GM23338 (cell line): Measurements from ENCODE around the gene ADAMTSL5. TPM values are rescaled to one million over a fixed set of nuclear protein-coding genes. Genes with fewer than 3 reads are reported as not detected.

Experiments used
- ATAC-seq: fragments of 200-7000 bp; cut with Tn5 transposase; 3 replicates; pipeline ENCODE4 v1.9.1; 2020
- DNase-seq: peaks from one replicate; pipeline ENCODE4 v3.0.0-alpha.2; 2015; ENCODE audit warnings: low spot score
- H2AFZ ChIP-seq: fragments of 200-600 bp; sonication (generic); 2 replicates; pipeline ENCODE4 v1.8.0; 2016; ENCODE audit warnings: antibody characterized with exemption, mild to moderate bottlenecking, moderate library complexity
- H3F3A ChIP-seq: fragments of 200-600 bp; sonication (generic); replicated peaks from 2 replicates; pipeline ENCODE4 v1.8.0; 2017; ENCODE audit warnings: antibody characterized with exemption, mixed run types, low read depth
- H3K27ac ChIP-seq: fragments of 200-600 bp; sonication (generic); 2 replicates; pipeline ENCODE4 v1.6.1; 2016; ENCODE audit warnings: low read depth
- H3K27me3 ChIP-seq: fragments of 200-600 bp; sonication (generic); 2 replicates; pipeline ENCODE4 v1.8.0; 2016; ENCODE audit warnings: mild to moderate bottlenecking, mixed run types, moderate library complexity; ENCODE audit not compliant: insufficient read depth
- H3K36me3 ChIP-seq: fragments of 200-600 bp; sonication (generic); 2 replicates; pipeline ENCODE4 v1.8.0; 2016; ENCODE audit warnings: mild to moderate bottlenecking; ENCODE audit not compliant: insufficient read depth
- H3K4me1 ChIP-seq: fragments of 200-600 bp; sonication (generic); 2 replicates; pipeline ENCODE4 v1.8.0; 2016; ENCODE audit warnings: mild to moderate bottlenecking, moderate library complexity; ENCODE audit not compliant: insufficient read depth
- H3K4me2 ChIP-seq: fragments of 200-600 bp; sonication (generic); 2 replicates; pipeline ENCODE4 v1.7.1; 2017; ENCODE audit warnings: mixed run types
- H3K4me3 ChIP-seq: fragments of 200-600 bp; sonication (generic); 2 replicates; pipeline ENCODE4 v1.6.1; 2016; ENCODE audit warnings: mixed run types
- H3K79me2 ChIP-seq: fragments of 200-600 bp; sonication (generic); replicated peaks from 2 replicates; pipeline ENCODE4 v1.8.0; 2017; ENCODE audit warnings: mild to moderate bottlenecking; ENCODE audit not compliant: insufficient read depth
- H3K9me2 ChIP-seq: fragments of 200-600 bp; sonication (generic); 2 replicates; pipeline ENCODE4 v1.8.0; 2017; ENCODE audit not compliant: insufficient read depth
- H4K20me1 ChIP-seq: fragments of 200-600 bp; sonication (generic); replicated peaks from 2 replicates; pipeline ENCODE4 v1.8.0; 2017; ENCODE audit warnings: mild to moderate bottlenecking; ENCODE audit not compliant: insufficient read depth
- H3K27ac Mint-ChIP-seq: 2 replicates; pipeline ENCODE4 v1.8.0; 2020; ENCODE audit warnings: inconsistent platforms, mild to moderate bottlenecking, moderate library complexity, mixed read lengths
- H3K27me3 Mint-ChIP-seq: 3 replicates; pipeline ENCODE4 v1.8.0; 2022; ENCODE audit warnings: low read depth, mild to moderate bottlenecking, moderate library complexity, mixed read lengths, inconsistent platforms; ENCODE audit not compliant: insufficient read depth, poor library complexity
- H3K36me3 Mint-ChIP-seq: 3 replicates; pipeline ENCODE4 v1.8.0; 2021; ENCODE audit warnings: low read depth, mild to moderate bottlenecking, inconsistent platforms, moderate library complexity, mixed read lengths
- H3K4me1 Mint-ChIP-seq: 3 replicates; pipeline ENCODE4 v1.8.0; 2020; ENCODE audit warnings: mild to moderate bottlenecking, inconsistent platforms, mixed read lengths
- H3K4me3 Mint-ChIP-seq: 3 replicates; pipeline ENCODE4 v1.8.0; 2021; ENCODE audit warnings: moderate library complexity, mild to moderate bottlenecking, inconsistent platforms, mixed read lengths
- H3K9me3 Mint-ChIP-seq: 3 replicates; pipeline ENCODE4 v1.8.0; 2020; ENCODE audit warnings: moderate library complexity, mild to moderate bottlenecking, inconsistent platforms, mixed read lengths
- EZH2 ChIP-seq: fragments of 200-600 bp; sonication (generic); IDR thresholded peaks from one replicate; pipeline ENCODE4 v1.8.0; 2017; ENCODE audit warnings: antibody characterized with exemption, mild to moderate bottlenecking, low read depth; ENCODE audit not compliant: unreplicated experiment
- JUNB ChIP-seq: IDR thresholded peaks from one replicate; pipeline ENCODE4 v1.6.1; 2016; ENCODE audit warnings: antibody characterized with exemption; ENCODE audit not compliant: unreplicated experiment
- NANOG ChIP-seq: IDR thresholded peaks from 2 replicates; pipeline ENCODE4 v1.6.1; 2016; ENCODE audit warnings: antibody characterized with exemption, borderline replicate concordance
- ZNF114 ChIP-seq: fragments of 250-450 bp; sonication (Bioruptor Pico); IDR thresholded peaks from 2 replicates; pipeline ENCODE4 v1.5.0; 2020; ENCODE audit warnings: mild to moderate bottlenecking, moderate library complexity
- polyA plus RNA-seq: library from polyadenylated mRNA; unstranded; fragments of >200 nt; fragmentation: Nextera tagmentation; extraction: Ambion mirVana; gene quantifications from 2 replicates; pipeline ENCODE4 v1.2.1, GENCODE V29; 2016
- total RNA-seq: library from RNA; depleted of rRNA; stranded (reverse); fragments of >200 nt; shearing (Covaris generic); gene quantifications from 2 replicates; pipeline ENCODE4 v1.2.3, GENCODE V29; 2014
- TF ChIP-seq, protein P1 (sequence below): fragments of 250-450 bp; sonication (Bioruptor Pico); IDR thresholded peaks from 2 replicates; pipeline ENCODE4 v1.5.0; 2020; ENCODE audit warnings: mild to moderate bottlenecking, moderate library complexity
- TF ChIP-seq, protein P2 (sequence below), 2 experiments: fragments of 200-600 bp in 1 of 2; sonication (generic) in 1 of 2; conservative IDR thresholded peaks; 2 replicates each; pipeline versions ENCODE4 v1.5.1 to v1.6.1; 2016 to 2017; ENCODE audit warnings: antibody characterized with exemption in 2 of 2, low read depth in 2 of 2, mild to moderate bottlenecking in 2 of 2, moderate library complexity in 1 of 2

Gene ADAMTSL5
- total and polyA plus RNA-seq, 2 experiments from 2014 or later: 0.10 to 0.97 TPM

- TF ChIP-seq, protein P1, sequence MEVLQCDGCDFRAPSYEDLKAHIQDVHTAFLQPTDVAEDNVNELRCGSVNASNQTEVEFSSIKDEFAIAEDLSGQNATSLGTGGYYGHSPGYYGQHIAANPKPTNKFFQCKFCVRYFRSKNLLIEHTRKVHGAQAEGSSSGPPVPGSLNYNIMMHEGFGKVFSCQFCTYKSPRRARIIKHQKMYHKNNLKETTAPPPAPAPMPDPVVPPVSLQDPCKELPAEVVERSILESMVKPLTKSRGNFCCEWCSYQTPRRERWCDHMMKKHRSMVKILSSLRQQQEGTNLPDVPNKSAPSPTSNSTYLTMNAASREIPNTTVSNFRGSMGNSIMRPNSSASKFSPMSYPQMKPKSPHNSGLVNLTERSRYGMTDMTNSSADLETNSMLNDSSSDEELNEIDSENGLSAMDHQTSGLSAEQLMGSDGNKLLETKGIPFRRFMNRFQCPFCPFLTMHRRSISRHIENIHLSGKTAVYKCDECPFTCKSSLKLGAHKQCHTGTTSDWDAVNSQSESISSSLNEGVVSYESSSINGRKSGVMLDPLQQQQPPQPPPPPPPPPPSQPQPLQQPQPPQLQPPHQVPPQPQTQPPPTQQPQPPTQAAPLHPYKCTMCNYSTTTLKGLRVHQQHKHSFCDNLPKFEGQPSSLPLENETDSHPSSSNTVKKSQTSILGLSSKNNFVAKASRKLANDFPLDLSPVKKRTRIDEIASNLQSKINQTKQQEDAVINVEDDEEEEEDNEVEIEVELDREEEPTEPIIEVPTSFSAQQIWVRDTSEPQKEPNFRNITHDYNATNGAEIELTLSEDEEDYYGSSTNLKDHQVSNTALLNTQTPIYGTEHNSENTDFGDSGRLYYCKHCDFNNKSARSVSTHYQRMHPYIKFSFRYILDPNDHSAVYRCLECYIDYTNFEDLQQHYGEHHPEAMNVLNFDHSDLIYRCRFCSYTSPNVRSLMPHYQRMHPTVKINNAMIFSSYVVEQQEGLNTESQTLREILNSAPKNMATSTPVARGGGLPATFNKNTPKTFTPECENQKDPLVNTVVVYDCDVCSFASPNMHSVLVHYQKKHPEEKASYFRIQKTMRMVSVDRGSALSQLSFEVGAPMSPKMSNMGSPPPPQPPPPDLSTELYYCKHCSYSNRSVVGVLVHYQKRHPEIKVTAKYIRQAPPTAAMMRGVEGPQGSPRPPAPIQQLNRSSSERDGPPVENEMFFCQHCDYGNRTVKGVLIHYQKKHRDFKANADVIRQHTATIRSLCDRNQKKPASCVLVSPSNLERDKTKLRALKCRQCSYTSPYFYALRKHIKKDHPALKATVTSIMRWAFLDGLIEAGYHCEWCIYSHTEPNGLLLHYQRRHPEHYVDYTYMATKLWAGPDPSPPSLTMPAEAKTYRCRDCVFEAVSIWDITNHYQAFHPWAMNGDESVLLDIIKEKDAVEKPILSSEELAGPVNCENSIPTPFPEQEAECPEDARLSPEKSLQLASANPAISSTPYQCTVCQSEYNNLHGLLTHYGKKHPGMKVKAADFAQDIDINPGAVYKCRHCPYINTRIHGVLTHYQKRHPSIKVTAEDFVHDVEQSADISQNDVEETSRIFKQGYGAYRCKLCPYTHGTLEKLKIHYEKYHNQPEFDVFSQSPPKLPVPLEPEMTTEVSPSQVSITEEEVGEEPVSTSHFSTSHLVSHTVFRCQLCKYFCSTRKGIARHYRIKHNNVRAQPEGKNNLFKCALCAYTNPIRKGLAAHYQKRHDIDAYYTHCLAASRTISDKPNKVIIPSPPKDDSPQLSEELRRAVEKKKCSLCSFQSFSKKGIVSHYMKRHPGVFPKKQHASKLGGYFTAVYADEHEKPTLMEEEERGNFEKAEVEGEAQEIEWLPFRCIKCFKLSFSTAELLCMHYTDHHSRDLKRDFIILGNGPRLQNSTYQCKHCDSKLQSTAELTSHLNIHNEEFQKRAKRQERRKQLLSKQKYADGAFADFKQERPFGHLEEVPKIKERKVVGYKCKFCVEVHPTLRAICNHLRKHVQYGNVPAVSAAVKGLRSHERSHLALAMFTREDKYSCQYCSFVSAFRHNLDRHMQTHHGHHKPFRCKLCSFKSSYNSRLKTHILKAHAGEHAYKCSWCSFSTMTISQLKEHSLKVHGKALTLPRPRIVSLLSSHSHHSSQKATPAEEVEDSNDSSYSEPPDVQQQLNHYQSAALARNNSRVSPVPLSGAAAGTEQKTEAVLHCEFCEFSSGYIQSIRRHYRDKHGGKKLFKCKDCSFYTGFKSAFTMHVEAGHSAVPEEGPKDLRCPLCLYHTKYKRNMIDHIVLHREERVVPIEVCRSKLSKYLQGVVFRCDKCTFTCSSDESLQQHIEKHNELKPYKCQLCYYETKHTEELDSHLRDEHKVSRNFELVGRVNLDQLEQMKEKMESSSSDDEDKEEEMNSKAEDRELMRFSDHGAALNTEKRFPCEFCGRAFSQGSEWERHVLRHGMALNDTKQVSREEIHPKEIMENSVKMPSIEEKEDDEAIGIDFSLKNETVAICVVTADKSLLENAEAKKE (CRISPR knock-in tag): no peak
- no peak for TF ChIP-seq EZH2
- TF ChIP-seq ZNF114 (CRISPR knock-in tag): no peak
Measured at GRCh38 chr19:1514295-1514661, 1.5 kb upstream of the ADAMTSL5 start (continued).

DNA sequence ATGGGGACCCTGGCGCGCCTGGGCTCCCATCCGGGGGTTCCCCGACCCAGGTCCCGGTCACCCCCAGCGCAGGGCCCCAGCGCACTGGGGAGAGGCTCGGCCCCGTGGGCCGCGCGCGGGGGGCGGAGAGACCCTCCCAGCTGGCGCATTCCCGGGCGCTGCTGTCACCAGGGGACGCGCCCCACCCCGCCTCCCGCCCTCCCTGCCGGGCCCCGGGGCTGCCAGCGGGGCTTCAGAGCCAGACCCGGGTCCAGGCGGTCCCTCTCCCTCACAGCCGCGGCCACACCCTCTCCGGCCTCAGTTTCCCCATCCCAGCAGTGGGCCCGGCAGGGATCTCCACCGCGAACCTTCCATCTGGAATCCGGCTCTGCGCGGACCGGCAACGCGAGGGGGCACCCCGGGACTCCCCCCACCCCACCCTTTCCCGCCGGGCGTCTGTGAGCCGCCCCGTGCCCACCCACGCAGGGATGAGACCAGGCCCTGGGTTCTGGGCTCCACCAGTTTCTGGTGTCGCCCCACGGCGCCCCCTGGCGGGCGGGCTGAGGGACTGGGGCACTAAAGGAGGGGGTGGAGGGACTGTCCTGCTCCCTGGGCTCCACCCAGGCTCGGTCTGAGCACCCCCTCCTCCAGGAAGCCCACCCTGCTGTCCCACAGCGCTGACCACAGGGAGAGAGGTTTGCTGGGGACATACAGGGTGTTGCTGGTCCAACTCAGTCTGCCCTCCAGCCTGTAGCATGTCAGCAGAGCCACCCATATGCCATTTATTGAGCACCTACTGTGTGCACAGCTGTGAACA lies 878 bp upstream of the ADAMTSL5 start:
- H3K27me3 ChIP-seq: peaks cover 6% of the 10 kb centered on the region; the same call in 1 of the 2 replicates
- H3K27me3 Mint-ChIP-seq: peaks cover 18% of the 10 kb centered on the region
- peak; percentile 67 for ATAC-seq

More for the DNA sequence above, 878 bp upstream of the ADAMTSL5 start:
- Mint-ChIP-seq H3K4me1 (no peaks in the 10 kb centered on the region; the same call in 2 of the 3 replicates), H3K9me3 (peaks cover 6% of the 10 kb centered on the region), H3K27ac (no peak overlapping the region), H3K36me3 (no peaks in the 10 kb centered on the region), H3K4me3 (no peak overlapping the region)
- peak overlapping the region; percentile 69; the same call in 1 of the 2 replicates for H3K4me2 ChIP-seq
- H3K79me2 ChIP-seq: no peaks in the 10 kb centered on the region
- peak overlapping the region; percentile 53 for H3K4me3 ChIP-seq
- H3K27ac ChIP-seq: no peak overlapping the region
- peaks cover 6% of the 10 kb centered on the region; the same call in 1 of the 2 replicates for H3F3A ChIP-seq
- peak; percentile 63 for DNase-seq
- H2AFZ ChIP-seq: no peak overlapping the region
- H4K20me1 ChIP-seq: no peaks in the 10 kb centered on the region
- TF ChIP-seq NANOG: no peak
- TF ChIP-seq JUNB: no peak
- TF ChIP-seq, protein P2, sequence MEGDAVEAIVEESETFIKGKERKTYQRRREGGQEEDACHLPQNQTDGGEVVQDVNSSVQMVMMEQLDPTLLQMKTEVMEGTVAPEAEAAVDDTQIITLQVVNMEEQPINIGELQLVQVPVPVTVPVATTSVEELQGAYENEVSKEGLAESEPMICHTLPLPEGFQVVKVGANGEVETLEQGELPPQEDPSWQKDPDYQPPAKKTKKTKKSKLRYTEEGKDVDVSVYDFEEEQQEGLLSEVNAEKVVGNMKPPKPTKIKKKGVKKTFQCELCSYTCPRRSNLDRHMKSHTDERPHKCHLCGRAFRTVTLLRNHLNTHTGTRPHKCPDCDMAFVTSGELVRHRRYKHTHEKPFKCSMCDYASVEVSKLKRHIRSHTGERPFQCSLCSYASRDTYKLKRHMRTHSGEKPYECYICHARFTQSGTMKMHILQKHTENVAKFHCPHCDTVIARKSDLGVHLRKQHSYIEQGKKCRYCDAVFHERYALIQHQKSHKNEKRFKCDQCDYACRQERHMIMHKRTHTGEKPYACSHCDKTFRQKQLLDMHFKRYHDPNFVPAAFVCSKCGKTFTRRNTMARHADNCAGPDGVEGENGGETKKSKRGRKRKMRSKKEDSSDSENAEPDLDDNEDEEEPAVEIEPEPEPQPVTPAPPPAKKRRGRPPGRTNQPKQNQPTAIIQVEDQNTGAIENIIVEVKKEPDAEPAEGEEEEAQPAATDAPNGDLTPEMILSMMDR (conservative IDR thresholded peaks at IDR 0.05; ENCODE audit: low read depth in 2 of 2): peak; percentile 73 to 79
- H3K36me3 ChIP-seq: no peaks in the 10 kb centered on the region
- H3K9me2 ChIP-seq: no peaks in the 10 kb centered on the region
- no peaks in the 10 kb centered on the region for H3K4me1 ChIP-seq
